H1 (cell line): ENCODE results near the gene NAV2. TPM values are rescaled to one million over a fixed set of nuclear protein-coding genes. Genes with fewer than 3 reads are reported as not detected.

ENCODE experiments used
- CTCF ChIA-PET: fragments of 300-600 bp; sonication (Branson Sonifier 250); formaldehyde crosslinking; loops from one replicate; lab custom pipeline; 2021; ENCODE audit not compliant: partially characterized antibody; lab: Charles Lee
- POLR2A ChIA-PET: fragments of 300-600 bp; sonication (Branson Sonifier 250); formaldehyde crosslinking; loops from one replicate; lab custom pipeline; 2021; ENCODE audit warnings: inconsistent platforms; ENCODE audit not compliant: partially characterized antibody; lab: Charles Lee
- DNase-seq, 2 experiments: peaks; one replicate each; pipeline versions ENCODE4 v3.0.0 to v3.0.0-alpha.2; 2010 to 2022; ENCODE audit warnings: low spot score in 2 of 2, low read depth in 1 of 2, mixed read lengths in 1 of 2
- FAIRE-seq: peaks from 2 replicates; lab custom pipeline; 2011; peaks lifted over from hg19 to GRCh38; lab: Jason Lieb, UNC
- H2AFZ ChIP-seq: 2 replicates; pipeline ENCODE4 v1.8.1; 2012; ENCODE audit warnings: low read length, inconsistent platforms
- H2AK5ac ChIP-seq: 2 replicates; pipeline ENCODE4 v1.6.1; 2013; ENCODE audit warnings: low read depth, low read length
- H2BK120ac ChIP-seq: replicated peaks from 2 replicates; pipeline ENCODE3; 2013; ENCODE audit warnings: low read depth, low read length, inconsistent platforms
- H2BK12ac ChIP-seq: 2 replicates; pipeline ENCODE4 v1.6.1; 2013; ENCODE audit warnings: low read depth, low read length
- H2BK15ac ChIP-seq: 2 replicates; pipeline ENCODE4 v1.6.1; 2013; ENCODE audit warnings: low read length
- H2BK20ac ChIP-seq: 2 replicates; pipeline ENCODE4 v1.6.1; 2013; ENCODE audit warnings: low read length
- H2BK5ac ChIP-seq: 2 replicates; pipeline ENCODE4 v1.6.1; 2013; ENCODE audit warnings: low read depth, low read length
- H3K14ac ChIP-seq: 2 replicates; pipeline ENCODE4 v1.6.1; 2013; ENCODE audit warnings: inconsistent platforms; ENCODE audit not compliant: insufficient read length
- H3K18ac ChIP-seq: 2 replicates; pipeline ENCODE4 v1.6.1; 2013; ENCODE audit warnings: low read length; ENCODE audit errors: extremely low read depth
- H3K23ac ChIP-seq: 2 replicates; pipeline ENCODE4 v1.6.1; 2013; ENCODE audit warnings: inconsistent platforms; ENCODE audit not compliant: insufficient read length
- H3K23me2 ChIP-seq: 2 replicates; pipeline ENCODE4 v1.6.1; 2013; ENCODE audit warnings: low read depth, low read length
- H3K27ac ChIP-seq: 2 replicates; pipeline ENCODE4 v1.6.1; 2011; ENCODE audit warnings: low read depth, low read length, inconsistent platforms
- H3K27me3 ChIP-seq, 4 experiments: replicated peaks in 1 of 4; 1 replicate in 1 of 4; 2 replicates in 3 of 4; pipeline versions ENCODE4 v1.6.1 to v1.8.1; 2011 to 2013; ENCODE audit warnings: low read length in 3 of 4, mild to moderate bottlenecking in 3 of 4, inconsistent platforms in 2 of 4, mixed read lengths in 2 of 4, moderate library complexity in 1 of 4; ENCODE audit not compliant: control insufficient read depth in 3 of 4, insufficient read depth in 3 of 4; ENCODE audit errors: extremely low read depth in 1 of 4
- H3K36me3 ChIP-seq, 4 experiments: 2 replicates each; pipeline versions ENCODE4 v1.6.1 to v1.8.1; 2011 to 2013; ENCODE audit warnings: mild to moderate bottlenecking in 4 of 4, low read length in 3 of 4, moderate library complexity in 2 of 4, control low read depth in 1 of 4, inconsistent platforms in 1 of 4; ENCODE audit not compliant: insufficient read depth in 4 of 4, control insufficient read depth in 2 of 4
- H3K4ac ChIP-seq: replicated peaks from 2 replicates; pipeline ENCODE3; 2013; ENCODE audit warnings: low read length, low read depth, mixed read lengths, inconsistent platforms; ENCODE audit not compliant: insufficient read length
- H3K4me1 ChIP-seq, 4 experiments: replicated peaks in 1 of 4; 1 replicate in 1 of 4; 2 replicates in 3 of 4; pipeline versions ENCODE4 v1.6.1 to v1.8.1; 2011 to 2013; ENCODE audit warnings: low read length in 3 of 4, inconsistent platforms in 2 of 4, mixed read lengths in 1 of 4; ENCODE audit not compliant: insufficient read depth in 4 of 4, control insufficient read depth in 3 of 4
- H3K4me2 ChIP-seq, 2 experiments: 2 replicates each; pipeline versions ENCODE4 v1.6.1 to v1.8.1; 2011 to 2013; ENCODE audit warnings: low read depth in 2 of 2, low read length in 2 of 2, control low read depth in 1 of 2, inconsistent platforms in 1 of 2, mild to moderate bottlenecking in 1 of 2; ENCODE audit not compliant: insufficient read depth in 1 of 2
- H3K4me3 ChIP-seq, 4 experiments: fragments of 200-600, 300-600 bp in 1 of 4; sonication (generic), shearing (Covaris generic), sonication (Bioruptor Twin) in 1 of 4; 2 replicates each; pipeline versions ENCODE4 v1.5.1 to v1.8.1; 2011 to 2016; ENCODE audit warnings: low read length in 4 of 4, low read depth in 3 of 4, control low read depth in 2 of 4, inconsistent platforms in 2 of 4, mild to moderate bottlenecking in 2 of 4, mixed read lengths in 1 of 4, moderate library complexity in 1 of 4; ENCODE audit not compliant: insufficient read depth in 2 of 4; ENCODE audit errors: extremely low read depth in 1 of 4
- H3K56ac ChIP-seq: replicated peaks from 2 replicates; pipeline ENCODE3; 2013; ENCODE audit warnings: low read depth, mild to moderate bottlenecking, mixed read lengths, low read length, inconsistent platforms; ENCODE audit not compliant: insufficient read length
- H3K79me1 ChIP-seq: 2 replicates; pipeline ENCODE4 v1.6.1; 2013; ENCODE audit warnings: low read depth, low read length, control low read depth
- H3K79me2 ChIP-seq, 2 experiments: 2 replicates each; pipeline versions ENCODE4 v1.6.1 to v1.8.1; 2012 to 2013; ENCODE audit warnings: low read length in 2 of 2, mild to moderate bottlenecking in 2 of 2, inconsistent platforms in 1 of 2; ENCODE audit not compliant: insufficient read depth in 2 of 2, control insufficient read depth in 1 of 2
- H3K9ac ChIP-seq, 4 experiments: replicated peaks in 1 of 4; 1 replicate in 1 of 4; 2 replicates in 3 of 4; pipeline versions ENCODE4 v1.6.1 to v1.8.1; 2011 to 2013; ENCODE audit warnings: low read depth in 3 of 4, low read length in 3 of 4, control low read depth in 2 of 4, mild to moderate bottlenecking in 2 of 4, moderate library complexity in 2 of 4, inconsistent platforms in 1 of 4; ENCODE audit errors: extremely low read depth in 1 of 4
- H3K9me3 ChIP-seq, 2 experiments: 2 replicates each; pipeline versions ENCODE4 v1.6.1 to v1.8.1; 2012 to 2013; ENCODE audit warnings: mild to moderate bottlenecking in 2 of 2, moderate library complexity in 2 of 2, control low read depth in 1 of 2, inconsistent platforms in 1 of 2, low read depth in 1 of 2, low read length in 1 of 2, mixed read lengths in 1 of 2; ENCODE audit not compliant: insufficient read depth in 2 of 2
- H4K20me1 ChIP-seq, 2 experiments: replicated peaks in 1 of 2; 2 replicates each; pipeline versions ENCODE3 to v1.8.1; 2011 to 2013; ENCODE audit warnings: inconsistent platforms in 2 of 2, low read length in 2 of 2, mild to moderate bottlenecking in 1 of 2; ENCODE audit not compliant: insufficient read depth in 2 of 2, control insufficient read depth in 1 of 2
- H4K5ac ChIP-seq: 2 replicates; pipeline ENCODE4 v1.6.1; 2013; ENCODE audit warnings: low read length, low read depth, mixed read lengths, inconsistent platforms; ENCODE audit not compliant: insufficient read length
- H4K8ac ChIP-seq: 2 replicates; pipeline ENCODE4 v1.8.0; 2013; ENCODE audit warnings: mild to moderate bottlenecking, moderate library complexity, low read length, inconsistent platforms; ENCODE audit not compliant: insufficient read depth; ENCODE audit errors: extremely low read depth
- H4K91ac ChIP-seq: replicated peaks from 2 replicates; pipeline ENCODE3; 2013; ENCODE audit warnings: low read length, mixed read lengths, inconsistent platforms; ENCODE audit not compliant: insufficient read length
- ATF3 ChIP-seq: IDR thresholded peaks from 2 replicates; pipeline ENCODE4 v1.6.1; 2011; ENCODE audit warnings: low read depth, mild to moderate bottlenecking, low read length; ENCODE audit not compliant: insufficient read depth
- EP300 ChIP-seq, 2 experiments: IDR thresholded peaks; 1 replicate in 1 of 2; 2 replicates in 1 of 2; pipeline ENCODE4 v1.6.1; 2011 to 2012; ENCODE audit warnings: low read depth in 2 of 2, low read length in 2 of 2, mild to moderate bottlenecking in 2 of 2, borderline replicate concordance in 1 of 2, inconsistent platforms in 1 of 2, moderate library complexity in 1 of 2
- FOSL1 ChIP-seq: IDR thresholded peaks from 2 replicates; pipeline ENCODE4 v1.6.1; 2011; ENCODE audit warnings: mild to moderate bottlenecking, low read depth, low read length, moderate library complexity; ENCODE audit not compliant: insufficient read depth
- GABPA ChIP-seq: IDR thresholded peaks from 2 replicates; pipeline ENCODE4 v1.6.1; 2011; ENCODE audit warnings: mild to moderate bottlenecking, low read length, moderate library complexity, borderline replicate concordance; ENCODE audit not compliant: insufficient read depth
- JUND ChIP-seq: IDR thresholded peaks from 2 replicates; pipeline ENCODE4 v1.6.1; 2011; ENCODE audit warnings: mild to moderate bottlenecking, improper control_type of control experiment, low read length
- KDM1A ChIP-seq: fragments of 200-600, 300-600 bp; sonication (generic); IDR thresholded peaks from 2 replicates; pipeline ENCODE4 v1.7.1; 2016; ENCODE audit warnings: mild to moderate bottlenecking, low read length, borderline replicate concordance
- KDM4A ChIP-seq: IDR thresholded peaks from one replicate; pipeline ENCODE4 v1.7.1; 2012; ENCODE audit warnings: low read depth, mild to moderate bottlenecking, moderate library complexity, low read length, inconsistent platforms; ENCODE audit not compliant: severe bottlenecking
- NRF1 ChIP-seq: IDR thresholded peaks from 2 replicates; pipeline ENCODE4 v1.6.1; 2011; ENCODE audit warnings: mild to moderate bottlenecking, low read depth, low read length, improper control_type of control experiment
- RFX5 ChIP-seq: IDR thresholded peaks from 2 replicates; pipeline ENCODE4 v1.6.1; 2011; ENCODE audit warnings: low read depth, low read length, improper control_type of control experiment, borderline replicate concordance
- WGBS, 2 experiments: shearing (Covaris generic) in 1 of 2; methylation state at CpG; one replicate each; pipeline versions ENCODE4 v1.1.6 to v1.1.7; 2013 to 2015; ENCODE audit warnings: low lambda C conversion rate in 2 of 2, mixed read lengths in 2 of 2, inconsistent platforms in 1 of 2, low coverage in 1 of 2, missing lambda C conversion rate in 1 of 2; ENCODE audit not compliant: insufficient replicate concordance in 2 of 2, insufficient coverage in 1 of 2, insufficient read length in 1 of 2; ENCODE audit errors: extremely low coverage in 1 of 2, missing lambda C conversion rate in 1 of 2; 5-methylcytosine and 5-hydroxymethylcytosine counted together
- polyA plus RNA-seq, 7 experiments: library from polyadenylated mRNA; depleted of rRNA in 3 of 7; stranded (reverse) in 5 of 7; unstranded in 2 of 7; fragments of >200 nt in 5 of 7; fragments of 200-250 nt in 2 of 7; gene quantifications; 1 replicate in 5 of 7; 2 replicates in 1 of 7; 4 replicates in 1 of 7; pipeline versions ENCODE4 v1.2.1 to v1.2.3, GENCODE V29; 2011 to 2013; ENCODE audit warnings: missing spikeins in 2 of 7, mixed read lengths in 2 of 7
- total RNA-seq: library from RNA; stranded (reverse); fragmentation: NEBNext Ultra II Directional; extraction: Animal tissue kit (Norgen Biotek cat#: 25700); gene quantifications from 2 replicates; pipeline ENCODE4 v1.2.1, GENCODE V29; 2021
- TF ChIP-seq, protein P1 (sequence below): IDR thresholded peaks from 2 replicates; pipeline ENCODE4 v1.6.1; 2012; ENCODE audit warnings: low read length, inconsistent platforms

The NAV2 gene
- total and polyA plus RNA-seq, 2 of the 8 experiments (the other 6 are each of a cell fraction or from before 2014, with no cell fraction given): 35.6 to 73.6 TPM

GRCh38 chr11:19689281-19690000 lies 23.2 kb upstream of the NAV2 start:
- Histone ChIP-seq H2BK12ac (no peak overlapping the region), H3K4me3 (no peak overlapping the region), H3K79me2 (no peaks in the 10 kb centered on the region), H2AFZ (no peak overlapping the region), H4K20me1 (peaks cover 0 to 2% of the 10 kb centered on the region in 2 experiments), H2BK5ac (no peak overlapping the region), H4K8ac (no peak overlapping the region), H3K4ac (no peak overlapping the region), H2AK5ac (no peak overlapping the region), H3K27me3 (no peaks in the 10 kb centered on the region), H3K9ac (no peak overlapping the region), H2BK15ac (no peak overlapping the region), H3K23ac (no peak overlapping the region), H3K4me2 (no peak overlapping the region), H3K23me2 (no peaks in the 10 kb centered on the region), H4K5ac (no peak overlapping the region), H3K27ac (no peak overlapping the region), H3K4me1 (peaks cover 0 to 2% (median 0%) of the 10 kb centered on the region in 4 experiments; a peak in 1 of 7 replicates), H3K18ac (no peak overlapping the region), H3K56ac (no peak overlapping the region), H3K14ac (no peak overlapping the region), H4K91ac (no peak overlapping the region), H2BK20ac (no peak overlapping the region), H2BK120ac (no peak overlapping the region), H3K9me3 (no peaks in the 10 kb centered on the region), H3K36me3 (no peaks in the 10 kb centered on the region), H3K79me1 (no peaks in the 10 kb centered on the region)
- POLR2A ChIA-PET: no interaction called here
- WGBS, 2 experiments: 91% methylated on average over 8 of the region's 8 CpGs; no CpG with 5 or more reads in 1 of the 2 experiments
- CTCF ChIA-PET: interaction anchor here (0.8 to 2.3 kb wide), 5 partner anchors 9 to 126 kb away, joined by 3 to 6 read pairs (median 5); no protein-coding TSS in a partner anchor
- FAIRE-seq (no peak), DNase-seq (no peak)
- TF ChIP-seq FOSL1 (no peak), RFX5 (no peak), EP300 (IDR thresholded peaks at IDR 0.05; ENCODE audit: borderline replicate concordance in 1 of 2, low read depth in 2 of 2, low read length in 2 of 2) (no peak), JUND (no peak), ATF3 (no peak), KDM1A (no peak), NRF1 (no peak), KDM4A (no peak), GABPA (no peak)
- TF ChIP-seq, protein P1, sequence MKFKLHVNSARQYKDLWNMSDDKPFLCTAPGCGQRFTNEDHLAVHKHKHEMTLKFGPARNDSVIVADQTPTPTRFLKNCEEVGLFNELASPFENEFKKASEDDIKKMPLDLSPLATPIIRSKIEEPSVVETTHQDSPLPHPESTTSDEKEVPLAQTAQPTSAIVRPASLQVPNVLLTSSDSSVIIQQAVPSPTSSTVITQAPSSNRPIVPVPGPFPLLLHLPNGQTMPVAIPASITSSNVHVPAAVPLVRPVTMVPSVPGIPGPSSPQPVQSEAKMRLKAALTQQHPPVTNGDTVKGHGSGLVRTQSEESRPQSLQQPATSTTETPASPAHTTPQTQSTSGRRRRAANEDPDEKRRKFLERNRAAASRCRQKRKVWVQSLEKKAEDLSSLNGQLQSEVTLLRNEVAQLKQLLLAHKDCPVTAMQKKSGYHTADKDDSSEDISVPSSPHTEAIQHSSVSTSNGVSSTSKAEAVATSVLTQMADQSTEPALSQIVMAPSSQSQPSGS: no peak
